NCI-H1436 treated with DMSO at 0.1 percent for 48 hours (cell line): ENCODE measurements around the gene HPD.
"Not testable (repeated sequence)": the region's sequence is repeated elsewhere in the genome, so short reads cannot be mapped to it uniquely, and the experiment has no call there.

Source experiments
- DNase-seq: peaks from one replicate; lab custom pipeline; 2025; lab: John Stamatoyannopoulos, UW

Gene HPD

DNA sequence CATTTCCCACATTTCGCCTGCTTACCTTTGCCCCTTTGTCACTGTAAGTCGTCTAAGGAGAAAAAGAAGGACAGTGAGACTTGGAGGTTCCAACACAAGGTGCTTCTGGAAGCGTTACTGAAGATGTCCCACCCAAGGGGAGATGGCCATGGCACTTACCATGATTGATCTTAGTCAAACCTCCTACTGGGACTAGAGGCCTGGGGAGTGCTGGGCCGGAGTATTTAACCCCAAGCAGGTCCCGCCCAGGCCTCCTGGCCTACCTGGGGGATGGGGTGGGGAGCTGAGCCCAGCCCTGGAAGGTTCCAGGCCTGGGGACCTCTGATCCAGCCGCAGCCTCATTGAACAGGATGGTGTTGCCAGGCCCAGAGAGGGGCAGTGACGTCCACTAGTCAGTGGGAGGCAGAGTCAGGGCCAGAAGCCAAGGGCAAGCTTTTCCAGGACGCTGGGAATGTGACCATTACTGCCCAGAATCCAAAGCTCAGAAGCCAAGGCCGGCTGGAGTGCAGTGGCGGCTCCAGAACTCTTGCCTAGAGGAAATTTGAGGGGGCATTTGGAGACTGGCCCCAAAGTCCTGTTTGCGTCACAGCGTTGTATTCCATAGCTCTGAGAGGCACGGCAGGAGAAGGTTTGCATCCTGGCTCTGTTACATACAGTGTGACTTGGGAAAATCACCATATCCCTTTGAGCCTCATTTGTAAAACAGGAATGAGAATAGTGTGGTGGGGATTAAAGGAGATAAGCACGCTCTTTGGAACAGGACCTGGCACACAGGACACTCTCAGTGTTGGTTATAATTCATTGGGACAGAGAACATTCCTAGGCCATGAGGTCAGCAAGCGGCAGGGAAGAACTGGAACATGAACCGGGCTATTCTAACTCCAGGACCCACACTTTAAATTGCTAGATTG, at the start of gene HPD:
HPD (minus strand) TSS at position 198 of the 911 bp plus-strand sequence; CDS start at position 162, 36 bp downstream.
- no peak for DNase-seq

DNA sequence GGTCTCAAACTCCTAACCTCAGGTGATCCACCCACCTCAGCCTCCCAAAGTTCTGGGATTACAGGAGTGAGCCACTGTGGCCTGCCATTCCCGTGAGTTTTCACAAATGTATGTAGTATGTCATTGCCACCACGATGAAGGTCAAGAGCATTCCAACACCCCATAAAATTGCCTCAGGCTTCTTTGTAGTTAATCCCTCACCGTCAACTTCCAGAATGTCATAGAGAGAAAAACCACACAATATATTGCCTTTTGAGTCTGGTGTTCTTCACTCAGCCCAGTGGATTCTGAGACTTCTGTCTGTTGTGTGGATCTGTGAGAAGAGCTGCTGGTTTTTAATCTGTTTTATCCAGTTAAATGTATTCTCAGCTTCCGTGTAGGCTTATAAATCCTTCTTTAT, 47.1 kb upstream of the HPD start:
- no peak for DNase-seq

- no peak for DNase-seq
These were observed 44.5 kb upstream of the HPD start for GRCh38 chr12:121903202-121903601.

DNA sequence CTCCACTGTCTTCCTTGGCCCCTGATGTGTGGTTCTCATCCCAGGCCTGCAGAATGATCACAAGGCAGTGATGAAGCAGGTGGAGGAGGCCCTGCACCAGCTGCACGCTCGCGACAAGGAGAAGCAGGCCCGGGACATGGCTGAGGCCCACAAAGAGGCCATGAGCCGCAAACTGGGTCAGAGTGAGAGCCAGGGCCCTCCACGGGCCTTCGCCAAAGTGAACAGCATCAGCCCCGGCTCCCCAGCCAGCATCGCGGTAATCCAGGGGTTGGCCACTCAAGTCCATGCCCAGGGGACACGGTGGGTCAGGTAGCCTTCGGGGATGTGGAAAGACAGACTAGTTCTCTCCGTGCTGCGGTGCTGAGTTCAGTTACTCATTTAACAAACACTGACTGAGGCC, 40.9 kb upstream of the HPD start:
- DNase-seq, result no peak

- no peak for DNase-seq
These were observed 39.6 kb upstream of the HPD start for GRCh38 chr12:121898287-121898686.

DNA sequence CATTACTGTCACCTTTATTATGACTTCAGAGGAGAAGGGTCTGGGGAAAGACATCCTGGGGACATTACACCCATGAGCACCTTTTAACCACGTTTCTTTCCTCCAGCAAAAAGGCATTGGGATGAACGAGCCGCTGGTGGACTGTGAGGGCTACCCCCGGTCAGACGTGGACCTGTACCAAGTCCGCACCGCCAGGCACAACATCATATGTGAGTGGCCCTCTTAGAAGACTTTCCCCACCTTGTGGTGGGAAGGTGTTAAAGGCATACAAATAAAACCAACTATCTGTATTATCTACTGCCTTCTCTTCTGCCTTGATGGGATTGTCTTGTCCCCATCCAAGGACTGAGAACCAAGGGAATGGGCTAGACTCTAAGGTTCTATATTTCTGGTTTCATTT, 36.0 kb upstream of the HPD start:
- no peak for DNase-seq

DNA sequence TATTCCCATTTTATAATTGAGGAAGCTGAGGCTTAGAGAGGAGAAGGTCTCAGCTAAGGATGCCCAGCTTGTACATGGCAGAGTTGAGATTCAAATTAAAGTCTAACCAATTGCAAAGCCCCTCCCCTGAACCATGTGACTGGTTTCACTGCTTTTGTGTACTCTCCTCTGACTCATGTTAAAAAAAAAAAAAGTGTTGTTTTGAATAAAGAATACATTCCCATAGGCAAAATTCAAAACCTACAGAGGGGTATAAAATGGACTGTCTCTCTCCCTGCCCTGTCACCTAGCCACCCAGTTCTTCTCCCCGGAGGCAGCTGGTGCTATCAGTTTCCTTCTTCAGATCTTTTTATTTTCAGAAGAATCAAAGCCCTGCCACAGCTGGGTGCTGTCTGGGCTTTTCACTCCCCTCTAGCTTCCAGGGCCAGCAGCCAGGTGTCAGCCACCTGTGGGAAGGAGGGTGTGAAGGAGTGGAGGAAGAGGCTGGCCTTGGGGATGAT, 35.4 kb upstream of the HPD start:
- no peak for DNase-seq

DNA sequence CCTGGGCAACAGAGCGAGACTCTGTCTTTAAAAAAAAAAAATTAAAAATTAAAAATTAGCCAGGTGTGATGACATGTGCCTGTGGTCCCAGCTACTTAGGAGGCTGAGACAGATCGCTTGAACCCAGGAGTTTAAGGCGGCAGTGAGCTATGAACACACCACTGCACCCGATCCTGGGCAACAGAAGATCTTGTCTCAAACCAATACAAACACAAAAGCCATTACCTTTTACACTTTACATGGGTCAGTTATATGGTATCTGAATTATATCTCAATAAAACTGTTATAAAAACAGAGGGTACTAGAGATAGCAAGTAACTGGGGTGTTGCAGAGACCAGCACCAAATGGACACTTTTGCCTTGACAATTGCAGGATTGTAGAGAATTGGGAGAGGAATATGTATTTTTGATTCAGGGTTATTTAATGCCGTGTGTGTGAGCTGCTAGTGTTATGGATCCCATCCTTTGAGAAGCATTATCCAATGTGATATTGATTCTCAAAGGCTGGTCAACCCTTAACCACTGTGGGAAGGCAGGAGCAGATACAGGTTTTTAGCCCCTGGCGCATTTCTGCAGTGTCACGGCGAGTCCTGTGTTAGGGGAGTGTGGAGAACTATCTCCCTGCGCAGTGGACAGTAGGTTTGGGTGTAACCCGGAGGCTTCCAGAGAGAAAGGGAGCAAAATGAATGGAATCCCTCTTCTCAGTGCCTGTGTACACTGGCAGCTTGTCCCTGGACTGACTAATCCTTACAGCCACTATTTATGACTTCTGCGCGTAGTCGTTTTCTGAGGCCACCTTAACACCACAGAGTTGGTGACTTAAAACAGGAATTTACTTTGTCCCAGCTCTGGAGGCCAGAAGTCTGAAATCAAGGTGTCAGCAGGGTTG, 34.3 kb upstream of the HPD start:
- no peak for DNase-seq

DNA sequence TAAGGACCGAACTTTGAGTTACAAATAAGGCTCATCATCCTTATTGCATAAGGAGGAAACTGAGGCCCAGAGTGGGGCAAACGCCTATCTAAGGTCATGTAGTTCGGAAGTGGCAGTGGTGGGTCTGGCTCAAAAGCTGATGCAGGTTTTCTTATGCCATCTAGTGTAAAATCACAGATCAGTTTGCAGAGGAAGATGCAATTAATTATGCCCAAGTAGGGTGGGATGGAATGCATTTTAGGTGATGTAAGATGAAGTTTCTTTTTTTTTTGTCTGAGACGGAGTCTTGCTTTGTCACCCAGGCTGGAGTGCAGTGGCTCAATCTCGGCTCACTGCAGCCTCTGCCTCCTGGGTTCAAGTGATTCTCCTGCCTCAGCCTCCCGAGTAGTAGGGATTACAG, 31.0 kb upstream of the HPD start:
- not testable (repeated sequence) for DNase-seq

DNA sequence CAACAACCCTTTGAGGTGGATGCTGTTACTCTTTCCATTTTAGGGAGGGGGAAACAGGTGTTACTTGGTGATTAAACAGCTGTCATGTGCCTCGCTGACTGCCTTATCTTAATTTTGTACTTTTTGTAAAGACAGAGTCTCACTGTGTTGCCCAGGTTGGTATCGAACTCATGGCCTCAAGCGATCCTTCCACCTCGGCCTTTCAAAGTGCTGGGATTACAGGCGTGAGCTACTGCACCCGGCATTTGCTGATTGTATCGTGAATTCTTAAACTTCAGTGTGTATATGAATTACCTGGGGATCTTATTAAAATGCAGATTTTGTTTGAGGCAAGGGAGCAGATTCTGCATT, 30.6 kb upstream of the HPD start:
- DNase-seq, result no peak

DNA sequence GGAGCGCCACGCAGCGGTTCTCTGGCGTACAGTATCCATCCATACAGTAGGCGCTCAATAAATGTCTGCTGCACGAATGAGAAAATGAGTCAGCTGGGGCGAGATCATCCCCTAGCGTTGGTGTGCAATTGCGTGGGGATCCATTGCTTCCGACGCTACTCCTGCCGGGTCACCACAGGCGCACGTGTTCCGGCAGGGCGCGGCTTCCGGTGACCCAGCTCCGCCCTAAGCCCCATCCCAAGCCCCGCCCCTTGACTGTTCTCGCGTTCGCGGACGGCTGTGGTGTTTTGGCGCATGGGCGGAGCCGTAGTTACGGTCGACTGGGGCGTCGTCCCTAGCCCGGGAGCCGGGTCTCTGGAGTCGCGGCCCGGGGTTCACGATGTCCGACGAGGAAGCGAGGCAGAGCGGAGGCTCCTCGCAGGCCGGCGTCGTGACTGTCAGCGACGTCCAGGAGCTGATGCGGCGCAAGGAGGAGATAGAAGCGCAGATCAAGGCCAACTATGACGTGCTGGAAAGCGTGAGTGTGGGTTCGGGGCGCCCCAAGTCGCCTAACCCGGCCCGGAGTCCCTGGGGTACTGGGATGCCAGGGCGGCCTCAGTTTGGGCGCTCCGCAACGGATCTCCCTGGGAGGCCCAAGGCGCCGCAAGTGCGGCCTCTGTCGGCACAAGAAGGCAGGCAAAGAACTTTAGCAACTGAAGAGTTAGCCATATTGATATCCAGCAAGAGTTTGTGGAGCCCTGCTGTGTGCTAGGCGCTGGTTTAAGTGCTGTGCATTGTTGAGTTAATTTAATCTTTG, 30.0 kb upstream of the HPD start, which contains the start of gene PSMD9:
PSMD9 (plus strand) TSS at position 313 of the 796 bp plus-strand sequence; CDS start at position 380, 67 bp downstream.
- peak; percentile 83 for DNase-seq

GRCh38 chr12:121888083-121888477, 29.4 kb upstream of the HPD start:
- DNase-seq, result no peak

GRCh38 chr12:121885129-121885528, 26.5 kb upstream of the HPD start:
- DNase-seq, result not testable (repeated sequence)

- no peak for DNase-seq
These were observed 24.6 kb upstream of the HPD start for GRCh38 chr12:121883315-121883660.

DNA sequence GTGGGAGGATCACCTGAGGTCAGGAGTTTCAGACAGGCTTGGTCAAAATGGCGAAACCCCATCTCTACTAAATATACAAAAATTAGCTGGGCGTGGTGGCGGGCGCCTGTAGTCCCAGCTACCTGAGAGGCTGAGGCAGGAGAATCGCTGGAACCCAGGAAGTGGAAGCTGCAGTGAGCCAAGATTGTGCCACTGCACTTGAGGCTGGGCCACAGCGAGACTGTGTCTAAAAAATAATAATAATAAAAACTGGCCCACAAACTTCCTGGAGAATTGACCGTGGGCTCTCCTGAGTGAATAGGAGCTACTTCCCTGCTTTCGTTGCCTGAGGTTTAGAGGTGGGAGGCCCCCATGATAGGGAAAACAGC, 17.4 kb upstream of the HPD start:
- not testable (repeated sequence) for DNase-seq

- no peak for DNase-seq
These were observed 16.9 kb upstream of the HPD start for GRCh38 chr12:121875582-121875981.

GRCh38 chr12:121874071-121874470, 15.4 kb upstream of the HPD start:
- DNase-seq, result no peak

GRCh38 chr12:121873216-121873569, 14.5 kb upstream of the HPD start:
- DNase-seq, result no peak

DNA sequence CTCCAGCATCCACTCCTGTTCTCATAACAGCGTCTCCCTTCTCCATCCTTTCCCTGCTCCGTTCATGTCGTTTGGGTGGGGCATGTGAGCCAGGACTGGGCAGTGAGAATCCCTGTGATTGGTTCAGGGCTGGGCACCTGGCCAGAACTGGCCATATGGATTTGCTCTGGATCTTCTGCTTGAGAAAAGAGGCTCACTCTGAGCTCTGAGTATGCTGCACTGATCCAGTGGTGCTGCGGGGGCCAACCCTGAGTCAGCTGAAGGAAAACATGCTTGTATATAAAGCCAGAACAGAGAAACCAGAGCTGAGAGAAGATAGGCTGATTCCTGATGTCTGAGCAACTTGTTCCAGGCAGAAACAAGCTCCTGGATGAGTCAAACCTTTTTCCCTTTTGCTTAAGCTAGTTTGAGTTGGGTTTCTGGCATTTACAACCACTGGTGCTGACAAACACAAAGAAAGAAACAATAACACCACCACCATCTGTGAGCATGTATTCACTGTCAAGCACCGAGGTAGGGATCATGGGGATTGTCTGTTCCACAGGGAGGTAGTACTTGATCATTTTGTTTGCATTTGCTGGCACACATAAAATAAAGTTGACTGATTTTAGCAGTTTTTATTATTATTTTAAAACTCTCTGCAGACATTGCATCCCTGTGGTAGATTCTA, 14.0 kb upstream of the HPD start:
- DNase-seq, result no peak

GRCh38 chr12:121871467-121871866, 12.8 kb upstream of the HPD start:
- no peak for DNase-seq

DNA sequence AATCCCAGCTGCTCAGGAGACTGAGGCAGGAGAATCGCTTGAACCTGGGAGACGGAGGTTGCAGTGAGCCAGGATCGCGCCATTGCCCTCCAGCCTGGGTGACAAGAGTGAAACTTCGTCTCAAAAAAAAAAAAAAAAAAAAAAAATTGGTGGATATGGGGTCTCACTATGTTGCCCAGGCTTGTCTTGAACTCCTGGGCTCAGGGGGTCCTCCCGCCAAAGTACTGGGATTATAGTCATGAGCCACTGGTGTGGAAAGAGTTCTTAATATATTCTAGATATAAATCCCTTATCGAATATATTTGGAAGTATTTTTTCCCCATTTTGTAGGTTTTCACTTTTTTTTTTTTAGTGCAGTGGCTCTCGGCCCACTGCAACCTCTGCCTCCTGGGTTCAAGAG, 10.6 kb upstream of the HPD start:
- DNase-seq, result not testable (repeated sequence)

GRCh38 chr12:121866331-121866730, 7.7 kb upstream of the HPD start:
- no peak for DNase-seq
